GM18868 (cell line): ENCODE data around the gene DNAJC3.

ENCODE experiments used
- ATAC-seq: cut with Tn5 transposase; IDR thresholded peaks from one replicate; pipeline ENCODE4 v1.9.1; 2021; ENCODE audit warnings: mild to moderate bottlenecking, moderate library complexity; ENCODE audit not compliant: unreplicated experiment

Gene DNAJC3, protein sequence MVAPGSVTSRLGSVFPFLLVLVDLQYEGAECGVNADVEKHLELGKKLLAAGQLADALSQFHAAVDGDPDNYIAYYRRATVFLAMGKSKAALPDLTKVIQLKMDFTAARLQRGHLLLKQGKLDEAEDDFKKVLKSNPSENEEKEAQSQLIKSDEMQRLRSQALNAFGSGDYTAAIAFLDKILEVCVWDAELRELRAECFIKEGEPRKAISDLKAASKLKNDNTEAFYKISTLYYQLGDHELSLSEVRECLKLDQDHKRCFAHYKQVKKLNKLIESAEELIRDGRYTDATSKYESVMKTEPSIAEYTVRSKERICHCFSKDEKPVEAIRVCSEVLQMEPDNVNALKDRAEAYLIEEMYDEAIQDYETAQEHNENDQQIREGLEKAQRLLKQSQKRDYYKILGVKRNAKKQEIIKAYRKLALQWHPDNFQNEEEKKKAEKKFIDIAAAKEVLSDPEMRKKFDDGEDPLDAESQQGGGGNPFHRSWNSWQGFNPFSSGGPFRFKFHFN

DNA sequence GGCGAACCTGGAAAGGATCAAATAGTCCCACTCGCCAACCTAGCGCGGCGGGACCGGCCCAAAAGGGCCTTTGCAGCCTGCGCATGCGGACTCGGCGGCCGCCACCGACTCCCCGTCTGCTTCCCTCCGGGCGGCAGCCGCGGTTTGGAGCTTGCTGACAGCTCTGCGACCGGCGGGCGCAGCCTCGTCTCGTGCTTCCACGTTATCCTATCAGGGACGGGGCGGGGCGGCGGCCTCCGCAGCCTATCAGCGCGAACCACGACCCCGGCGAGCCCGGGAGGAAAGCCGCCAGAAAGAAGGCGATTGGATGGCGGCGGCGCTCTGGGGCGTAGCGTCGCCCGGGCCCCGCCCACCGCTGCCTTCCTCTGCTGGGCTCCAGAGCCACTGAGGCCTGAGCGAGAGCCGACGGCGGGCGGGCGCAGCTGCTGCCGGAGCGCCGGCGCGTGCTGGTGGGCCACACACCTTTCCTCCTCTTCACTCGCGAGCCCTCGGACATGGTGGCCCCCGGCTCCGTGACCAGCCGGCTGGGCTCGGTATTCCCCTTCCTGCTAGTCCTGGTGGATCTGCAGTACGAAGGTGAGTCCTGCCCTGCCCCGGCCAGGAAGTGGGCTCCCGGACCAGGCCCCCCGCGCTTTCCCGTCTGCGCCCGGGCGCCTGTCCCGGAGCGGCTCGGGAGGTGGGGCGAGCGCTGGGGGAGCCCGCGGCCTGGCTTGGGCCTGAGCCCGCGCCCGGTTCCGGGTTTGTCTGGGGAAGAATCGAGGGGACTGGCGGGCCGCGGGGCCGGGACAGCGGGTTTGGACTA, at the start of gene DNAJC3:
TSS of gene DNAJC3 (plus strand) at position 378 of the 802 bp plus-strand sequence. CDS start at position 495, 117 bp downstream.
- ATAC-seq, result peak; percentile 94

DNA sequence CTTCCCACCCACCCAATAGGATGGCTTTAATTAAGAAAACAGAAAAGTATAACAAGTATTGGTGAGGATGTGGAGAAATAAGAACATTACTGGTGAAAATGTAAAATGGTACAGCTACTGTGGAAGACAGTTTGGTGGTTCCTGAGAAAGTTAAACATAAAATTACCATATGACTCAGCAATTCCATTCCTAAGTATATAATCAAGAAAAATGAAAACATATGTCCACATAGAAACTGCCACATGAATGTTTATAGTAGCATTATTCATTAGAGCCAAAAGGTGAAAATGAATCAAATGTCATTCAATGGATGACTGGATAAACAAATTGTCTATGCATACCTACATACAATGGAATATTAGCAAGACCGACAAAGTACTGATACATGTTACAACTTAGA, 49.3 kb upstream of the DNAJC3 start:
- ATAC-seq, result no peak

DNA sequence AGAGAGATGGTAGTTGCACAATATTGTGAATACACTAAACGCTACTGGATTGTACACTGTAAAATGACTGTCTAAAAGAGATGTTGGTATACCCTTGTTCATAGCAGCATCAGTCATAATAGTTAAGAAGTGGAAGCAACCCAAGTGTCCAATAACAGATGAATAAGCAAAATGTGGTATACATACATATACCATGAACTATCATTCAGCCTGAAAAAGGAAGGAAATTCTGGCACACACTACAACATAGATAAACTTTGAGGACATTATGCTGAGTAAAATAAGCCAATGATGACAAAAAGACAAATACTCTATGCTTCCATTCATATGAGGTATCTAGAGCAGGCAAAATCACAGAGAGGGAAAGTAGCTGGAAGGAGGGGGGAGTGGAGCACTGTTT, 48.5 kb upstream of the DNAJC3 start:
- ATAC-seq, result no peak

DNA sequence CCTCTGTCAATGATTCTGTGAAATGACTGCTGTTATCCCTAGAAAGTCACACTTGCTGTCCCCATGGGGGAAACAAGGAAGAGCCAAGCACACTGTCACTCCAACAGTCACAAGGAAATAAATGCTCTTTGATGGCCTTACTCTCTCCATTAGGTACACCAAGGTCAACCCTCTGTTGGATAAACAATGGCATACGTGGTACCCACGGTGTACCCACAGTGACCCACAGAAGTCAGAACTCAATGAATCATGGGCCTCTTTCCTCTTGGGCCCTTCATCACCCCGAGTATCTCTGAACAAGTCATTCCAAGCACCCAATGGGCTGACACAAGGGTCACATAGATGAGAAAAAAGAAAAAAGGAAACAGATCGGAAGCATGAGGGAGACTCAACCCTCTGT, 47.9 kb upstream of the DNAJC3 start:
- ATAC-seq, result no peak

DNA sequence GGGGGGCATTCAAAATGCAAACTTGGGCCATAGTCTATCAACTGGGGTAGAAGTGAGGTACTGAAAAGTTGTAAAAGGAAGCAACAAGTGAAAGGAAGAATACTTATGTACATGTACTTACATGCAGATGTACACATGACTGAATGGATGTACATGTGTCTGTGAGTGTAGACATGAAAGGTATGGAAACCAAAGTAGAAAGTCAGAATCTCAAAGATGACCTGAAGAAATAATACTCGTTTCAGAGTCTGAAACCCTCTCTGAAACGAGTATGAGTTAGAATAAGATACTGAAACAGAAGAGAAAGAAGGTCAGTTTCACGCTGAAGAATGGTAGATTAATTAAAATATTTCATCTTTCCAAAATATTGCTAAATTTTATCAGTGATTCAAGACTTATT, 46.3 kb upstream of the DNAJC3 start:
- ATAC-seq, result no peak

DNA sequence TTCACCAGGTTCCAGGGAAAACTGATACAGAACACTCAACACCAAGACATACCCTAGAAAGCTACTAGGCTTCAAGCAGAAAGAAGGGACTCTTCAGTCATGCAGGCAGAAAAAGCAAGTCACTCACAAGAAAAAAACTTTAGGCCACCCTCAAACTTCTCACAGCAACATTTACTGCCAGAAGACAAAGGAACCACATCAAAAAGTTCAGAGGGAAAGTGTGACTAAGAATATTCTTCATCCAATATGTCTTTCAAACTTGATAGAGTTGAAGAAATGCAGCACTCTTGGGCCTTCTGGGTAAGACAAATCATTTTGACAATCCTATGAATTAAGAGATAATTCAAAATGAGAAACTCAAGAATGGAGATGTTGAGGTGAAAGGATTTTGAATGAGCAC, 40.1 kb upstream of the DNAJC3 start:
- no peak for ATAC-seq

DNA sequence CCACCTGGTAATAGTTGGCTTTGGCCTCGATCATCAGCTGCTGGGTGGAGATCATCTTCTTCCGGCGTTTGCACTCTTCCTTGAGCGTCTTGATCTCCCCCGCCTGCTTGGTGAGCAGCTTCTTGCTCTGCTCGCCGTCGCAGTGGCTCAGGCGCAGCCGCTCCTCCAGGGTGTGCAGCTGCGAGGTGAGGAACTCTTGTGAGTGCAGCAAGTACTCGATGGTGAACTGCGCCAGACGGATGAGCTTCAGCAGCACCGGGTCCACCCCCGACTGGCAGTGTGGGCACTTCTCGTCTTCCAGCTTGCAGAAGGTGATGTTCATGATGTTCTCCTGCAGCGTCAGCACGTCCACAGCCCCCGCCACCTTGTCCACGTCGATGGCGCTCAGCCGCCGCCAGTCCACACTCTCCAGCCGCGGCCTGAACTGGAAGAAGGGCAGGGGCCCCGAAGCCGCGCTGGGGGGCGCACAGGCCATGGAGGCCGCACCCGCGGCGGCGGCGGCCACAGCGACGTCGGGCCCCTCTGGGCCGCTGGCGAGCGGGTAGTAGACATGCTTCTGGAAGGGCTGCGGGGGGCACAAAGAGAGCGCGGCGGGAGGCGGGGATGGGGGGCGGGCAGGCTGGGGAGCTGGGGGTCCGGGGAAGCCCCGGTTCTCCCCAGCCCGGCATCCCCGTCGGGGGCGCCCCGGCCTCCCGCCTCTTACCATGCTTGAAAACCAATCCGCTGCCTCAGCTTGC, 35.5 kb upstream of the DNAJC3 start:
- no peak for ATAC-seq

DNA sequence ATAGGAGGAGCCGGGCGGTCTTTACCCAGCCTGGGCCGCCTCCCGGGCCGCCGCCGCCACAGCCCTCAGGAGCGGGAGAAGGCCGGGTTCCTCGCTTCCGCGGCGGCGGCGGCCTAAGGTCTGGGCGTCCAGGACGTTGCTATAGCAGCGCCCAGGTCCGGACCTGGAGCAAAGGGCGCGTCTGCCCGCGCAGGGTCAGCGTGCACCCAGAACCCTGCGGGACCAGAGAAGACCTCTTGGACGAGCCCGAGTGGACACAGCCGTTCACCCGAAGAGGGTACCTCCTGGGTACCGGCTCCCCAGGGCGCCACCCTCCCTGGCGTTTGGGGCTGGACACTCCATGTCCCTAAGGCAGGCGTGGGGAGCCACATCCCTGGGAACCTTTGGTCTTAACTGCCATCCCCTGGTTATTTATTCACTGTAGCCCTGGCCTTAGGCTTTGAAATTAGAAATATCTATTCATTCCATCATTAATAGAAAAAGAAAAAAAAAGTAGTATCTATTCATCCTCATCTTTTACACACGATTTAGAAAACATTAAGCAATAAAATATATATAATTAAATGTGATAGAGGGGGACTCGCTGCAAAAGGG, 34.8 kb upstream of the DNAJC3 start:
- ATAC-seq, result no peak

DNA sequence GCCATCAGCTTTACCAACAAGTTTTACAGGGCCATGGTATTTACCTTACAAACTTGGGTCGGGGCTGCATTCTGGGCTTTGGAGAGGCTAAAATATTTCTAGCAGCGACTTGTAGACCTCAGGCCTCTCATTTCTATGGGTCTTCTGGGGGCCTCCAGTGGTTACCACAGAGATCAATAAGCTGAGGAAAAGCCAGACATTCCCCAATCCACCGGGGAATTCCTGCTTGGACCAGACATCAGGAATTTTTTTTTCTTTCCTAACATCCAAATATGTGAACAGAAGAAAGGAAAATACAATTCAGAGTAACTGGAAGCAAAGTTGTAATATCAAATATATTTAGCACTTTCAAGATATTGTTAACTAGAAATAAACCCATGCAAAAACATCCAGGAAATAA, 33.9 kb upstream of the DNAJC3 start:
- ATAC-seq, result no peak

DNA sequence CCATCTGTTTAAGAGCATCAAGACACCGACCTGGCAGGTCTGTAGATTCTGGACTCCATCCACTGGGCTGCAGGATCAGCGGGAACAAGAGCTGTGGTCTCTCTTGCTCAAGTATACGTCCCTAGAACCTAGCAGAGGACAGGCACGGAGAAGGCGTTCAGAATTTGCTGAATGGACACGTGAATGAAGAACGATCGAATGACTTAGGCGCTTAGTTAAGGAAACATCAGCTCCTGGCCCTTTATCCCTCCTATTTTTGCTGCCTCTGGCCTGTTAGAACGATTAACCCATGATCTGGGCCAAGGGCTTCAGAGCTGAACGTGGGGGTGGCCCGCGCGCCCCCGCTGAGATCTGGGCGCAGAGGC, 33.4 kb upstream of the DNAJC3 start:
- no peak for ATAC-seq

DNA sequence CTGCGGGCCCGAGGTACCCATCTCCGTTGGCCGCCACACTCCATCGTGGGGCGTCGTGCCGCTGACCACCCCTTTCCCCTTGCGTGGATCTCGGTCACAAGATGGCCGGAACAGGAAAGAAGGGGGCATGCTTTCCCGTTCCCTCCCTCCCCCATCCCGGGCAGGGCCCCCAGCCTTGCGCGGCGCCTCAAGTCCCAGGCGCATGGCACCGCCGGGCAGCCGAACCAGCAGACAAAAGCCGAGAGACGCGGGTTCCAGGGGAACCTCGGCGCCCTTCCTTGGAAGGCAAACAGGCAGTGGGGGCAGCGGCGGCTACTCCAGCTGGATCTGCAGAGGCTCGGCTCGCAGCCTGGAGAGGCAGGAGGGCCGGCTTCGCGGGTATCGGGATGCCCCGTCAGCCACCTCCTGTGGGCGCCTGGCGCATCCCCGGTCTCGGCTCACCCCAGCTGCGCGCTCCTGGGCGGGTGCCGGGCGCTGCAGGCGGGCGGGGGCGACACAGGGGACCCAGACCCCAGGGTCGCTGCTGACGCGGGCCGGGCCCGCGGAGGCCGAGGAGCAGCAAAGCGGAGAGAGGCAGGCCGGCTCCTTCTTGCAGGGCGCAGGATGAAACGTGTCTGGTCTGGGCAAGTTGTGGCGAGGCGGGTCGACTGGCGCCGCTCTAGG, 32.9 kb upstream of the DNAJC3 start:
- ATAC-seq, result no peak

DNA sequence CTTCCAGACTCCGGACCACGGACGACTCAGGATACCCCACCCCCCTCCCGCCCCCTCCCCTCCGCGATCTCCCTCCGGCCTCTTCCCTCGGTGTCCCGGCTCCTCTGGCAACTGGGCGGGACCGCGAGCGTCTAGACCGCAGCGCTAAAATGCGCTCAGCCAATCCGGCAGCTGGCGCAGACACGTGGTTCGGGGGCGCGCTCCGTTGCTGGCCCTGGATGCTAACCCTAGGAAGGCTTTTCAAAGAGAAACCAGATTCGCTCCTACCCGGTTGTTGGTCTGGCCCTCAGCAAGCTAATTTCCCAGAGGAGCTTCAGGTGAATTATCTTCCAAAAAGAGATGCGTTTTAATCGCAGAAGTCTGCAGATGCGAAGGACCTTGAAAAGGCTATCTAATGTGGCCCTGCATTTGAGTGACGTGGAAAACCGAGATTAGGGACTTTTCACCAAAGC, 32.3 kb upstream of the DNAJC3 start, which contains the start of gene DZIP1:
TSS of gene DZIP1 (minus strand) at position 106 of the 452 bp plus-strand sequence. CDS start 2,677 bp downstream, outside the sequence.
- ATAC-seq, result no peak

DNA sequence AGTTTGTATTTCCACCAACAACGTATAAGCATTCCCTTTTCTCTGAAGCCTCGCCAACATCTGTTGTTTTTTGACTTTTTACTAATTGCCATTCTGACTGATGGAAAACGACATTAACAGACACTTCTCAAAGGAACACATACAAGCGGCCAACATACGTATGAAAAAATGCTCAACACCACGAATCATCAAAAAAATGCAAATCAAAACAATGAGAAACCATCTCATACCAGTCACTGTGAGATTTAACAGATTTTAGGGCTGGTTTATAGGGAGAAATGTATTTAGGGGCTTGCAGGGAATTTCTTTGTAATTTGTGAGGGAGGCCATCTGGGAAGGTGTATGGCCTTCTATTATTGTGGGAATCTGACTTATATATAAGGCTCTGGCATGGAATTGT, 29.6 kb upstream of the DNAJC3 start:
- no peak for ATAC-seq

DNA sequence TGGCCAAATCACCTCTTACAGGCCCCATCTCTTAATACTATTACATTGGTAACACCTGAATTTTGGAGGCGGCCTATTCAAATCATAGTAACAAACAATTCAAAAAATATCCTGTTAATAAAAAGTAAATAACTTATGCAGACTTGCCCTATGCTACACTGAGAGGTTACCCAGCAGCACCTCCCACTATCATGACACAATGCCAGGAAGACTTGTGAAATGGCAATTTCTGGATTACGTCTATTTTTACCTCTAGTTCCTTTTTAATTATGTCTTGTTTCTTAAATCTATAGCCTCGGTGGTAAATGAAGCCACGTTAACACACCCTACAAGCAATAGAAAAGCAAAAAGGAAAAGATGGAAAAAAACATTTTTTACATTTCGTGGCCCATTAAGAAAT, 26.2 kb upstream of the DNAJC3 start:
- no peak for ATAC-seq

DNA sequence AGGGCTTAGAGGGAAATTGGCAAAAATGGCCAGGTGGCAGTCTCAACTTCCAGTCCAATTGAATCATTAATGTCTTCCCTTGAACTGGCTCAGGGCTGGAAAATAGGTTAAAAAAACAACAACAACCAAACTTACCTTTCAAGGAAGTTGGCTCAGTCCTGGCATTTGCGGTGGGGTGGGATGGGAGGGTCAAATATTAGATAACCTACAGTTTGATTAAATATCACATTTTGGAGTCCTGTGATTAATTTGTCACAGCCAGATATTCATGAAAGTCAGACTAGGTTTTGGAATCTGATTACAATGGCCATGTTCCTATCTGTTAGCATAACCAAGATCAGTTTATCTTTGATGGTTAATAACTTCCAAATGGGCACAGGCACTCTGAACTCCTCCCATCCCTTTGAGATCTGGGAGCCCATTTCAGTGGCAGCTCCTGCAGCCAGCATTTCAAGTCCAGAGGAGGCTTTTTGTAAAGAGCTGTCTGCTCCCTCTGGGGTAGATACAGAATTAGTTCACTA, 24.6 kb upstream of the DNAJC3 start:
- no peak for ATAC-seq

DNA sequence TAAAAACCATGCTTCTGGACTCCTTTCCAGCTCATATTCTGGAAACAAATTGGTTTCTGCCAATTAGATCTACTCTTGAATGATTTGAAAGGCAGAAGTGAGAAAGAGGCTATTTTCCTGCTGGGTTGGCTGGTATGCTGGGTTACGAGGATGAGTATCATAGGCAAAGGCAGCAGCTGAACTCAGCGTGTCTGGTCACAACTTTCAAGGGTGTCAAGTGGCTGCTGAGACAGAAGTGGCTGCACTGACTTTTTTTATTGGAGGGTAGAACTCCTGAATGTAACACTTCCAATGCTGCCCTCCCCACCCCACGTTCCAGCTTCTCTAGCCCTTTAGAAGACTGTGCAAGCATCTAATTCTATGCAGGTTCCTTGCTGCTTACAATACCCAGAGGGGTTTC, 24.1 kb upstream of the DNAJC3 start:
- no peak for ATAC-seq

DNA sequence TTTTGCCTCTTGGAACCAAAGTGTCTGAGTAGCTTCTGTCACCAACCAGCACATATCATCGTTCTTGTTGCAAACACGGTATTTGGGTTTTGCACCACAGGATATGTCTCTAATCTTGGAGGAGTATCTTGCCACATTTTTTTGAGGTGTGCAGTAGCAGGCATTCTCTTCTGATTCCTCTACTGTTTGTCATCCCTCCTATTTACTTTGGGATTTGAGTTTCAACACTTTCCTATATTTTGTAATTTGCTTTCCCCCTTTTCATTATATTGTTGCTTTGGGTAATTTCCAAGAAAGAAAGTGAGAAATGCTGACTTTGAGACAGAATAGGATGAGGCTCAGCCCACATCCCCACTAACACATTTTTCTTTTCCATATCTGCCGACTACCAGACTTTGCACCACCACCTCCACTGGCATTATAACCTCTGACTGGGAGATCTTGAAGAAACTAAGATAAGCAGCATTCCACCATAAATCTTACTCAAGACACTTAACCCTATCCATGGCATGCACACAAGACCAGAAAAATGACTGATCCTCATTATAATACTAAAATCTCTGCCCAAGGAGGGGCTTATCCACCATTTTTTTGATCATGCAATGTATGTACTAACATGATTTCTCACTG, 20.4 kb upstream of the DNAJC3 start:
- ATAC-seq, result no peak

DNA sequence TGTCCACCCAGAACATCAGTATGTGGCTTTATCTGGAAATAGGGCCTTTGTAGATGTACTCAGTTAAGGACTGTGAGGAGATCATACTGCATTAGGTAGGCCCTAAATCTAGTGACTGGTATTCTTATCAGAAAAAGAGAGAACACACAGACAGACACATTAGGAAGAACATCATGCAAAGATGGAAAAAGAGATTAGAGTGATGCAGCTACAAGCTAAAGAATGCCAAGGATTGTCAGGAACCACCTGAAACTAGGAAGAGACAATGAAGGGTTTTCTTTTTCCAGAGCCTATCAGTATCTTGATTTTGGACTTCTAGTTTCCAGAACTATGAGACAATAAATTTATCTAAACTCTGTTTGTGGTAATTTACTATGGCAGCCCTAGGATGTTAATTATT, 17.4 kb upstream of the DNAJC3 start:
- no peak for ATAC-seq

DNA sequence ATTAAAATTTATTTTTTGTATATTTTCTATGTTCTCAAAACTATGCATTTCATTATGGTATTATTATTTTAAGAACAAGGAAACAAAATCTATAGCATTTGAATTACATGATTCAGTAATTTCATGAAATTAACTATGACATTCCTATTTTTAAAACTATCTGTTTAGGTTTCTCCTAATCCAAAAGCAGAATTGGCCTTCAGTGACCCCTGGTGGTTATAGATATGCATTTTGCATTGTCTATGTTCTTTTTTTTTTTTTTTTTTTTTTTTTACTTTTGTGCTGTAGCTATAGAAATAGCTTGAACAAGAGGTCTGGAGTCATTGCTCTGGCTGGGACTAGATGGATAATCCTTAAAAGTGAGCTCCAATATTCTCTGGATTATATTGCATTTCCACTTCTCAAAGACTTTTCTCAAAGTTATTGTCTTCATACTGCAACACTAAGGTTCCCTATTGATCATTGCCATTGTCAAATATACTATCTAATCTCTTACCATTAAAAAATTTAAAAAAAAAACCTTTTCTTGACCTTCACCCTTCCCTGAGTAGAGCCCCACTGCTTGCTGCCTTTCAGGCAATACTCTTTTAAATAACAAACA, 15.9 kb upstream of the DNAJC3 start:
- no peak for ATAC-seq
